GM12873 (cell line): ENCODE results near the gene LCN9.

Experiments
- CTCF ChIP-seq: IDR thresholded peaks from 2 replicates; pipeline ENCODE4 v1.5.1; 2012; ENCODE audit warnings: low read depth, mild to moderate bottlenecking, moderate library complexity, low read length, control low read depth; ENCODE audit not compliant: insufficient read depth; ENCODE audit errors: missing control alignments

LCN9 gene

GRCh38 chr9:135650408-135650807, 12.7 kb upstream of the LCN9 start:
- TF ChIP-seq CTCF = no peak

GRCh38 chr9:135655317-135655716, 7.8 kb upstream of the LCN9 start:
- no peak for TF ChIP-seq CTCF

DNA sequence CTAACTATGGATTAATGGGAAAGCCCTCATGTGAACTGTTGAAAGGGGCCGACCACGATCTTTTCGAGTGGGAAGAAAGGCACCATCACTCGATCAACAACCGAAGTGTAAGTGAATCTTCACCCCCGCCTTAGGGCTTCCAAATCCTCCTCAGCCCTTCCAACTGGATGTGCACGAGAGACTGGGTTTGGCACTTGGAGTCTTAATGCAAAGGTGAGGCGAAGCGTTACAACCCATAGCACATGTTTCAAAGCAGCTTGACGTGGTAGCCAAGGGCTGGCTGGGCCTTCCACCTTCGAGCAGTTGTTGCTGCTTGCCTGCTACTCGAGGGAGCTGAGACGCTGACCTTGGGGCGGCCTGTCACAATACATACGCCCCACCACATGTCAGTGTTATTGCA, 5.7 kb upstream of the LCN9 start:
- TF ChIP-seq CTCF = no peak

- TF ChIP-seq CTCF = no peak
These were observed 3.9 kb upstream of the LCN9 start for GRCh38 chr9:135659252-135659651.

DNA sequence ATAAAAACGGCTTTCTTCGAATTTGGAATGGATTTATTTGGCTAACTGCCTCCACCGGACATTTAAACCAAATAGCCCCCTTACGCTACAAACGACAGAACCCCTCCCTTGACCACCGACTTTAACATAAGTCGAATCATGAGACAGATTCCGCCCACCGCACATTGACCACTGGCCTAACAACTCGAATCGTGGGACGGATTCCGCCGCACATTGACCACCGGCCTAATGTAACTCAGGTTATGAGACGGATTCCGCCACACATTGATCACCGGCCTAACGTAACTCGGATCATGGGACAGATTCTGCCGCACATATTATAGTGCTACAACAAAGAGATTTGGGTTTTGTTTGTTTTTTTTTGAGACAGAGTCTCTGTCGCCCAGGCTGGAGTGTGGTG, 2.7 kb upstream of the LCN9 start:
- TF ChIP-seq CTCF = no peak

- TF ChIP-seq CTCF = no peak
These were observed 1.1 kb upstream of the LCN9 start for GRCh38 chr9:135661816-135662560.

GRCh38 chr9:135663451-135663770, 302 bp downstream of the LCN9 start:
- no peak for TF ChIP-seq CTCF
